HG03060 (cell line): Measurements from ENCODE around the gene ZBBX.

Source experiments
- ATAC-seq: cut with Tn5 transposase; IDR thresholded peaks from one replicate; pipeline ENCODE4 v1.9.1; 2021; ENCODE audit warnings: low read depth, moderate number of reproducible peaks; ENCODE audit not compliant: unreplicated experiment

ZBBX gene

GRCh38 chr3:167306319-167306718, 73.8 kb downstream of the ZBBX start:
- ATAC-seq, result no peak

DNA sequence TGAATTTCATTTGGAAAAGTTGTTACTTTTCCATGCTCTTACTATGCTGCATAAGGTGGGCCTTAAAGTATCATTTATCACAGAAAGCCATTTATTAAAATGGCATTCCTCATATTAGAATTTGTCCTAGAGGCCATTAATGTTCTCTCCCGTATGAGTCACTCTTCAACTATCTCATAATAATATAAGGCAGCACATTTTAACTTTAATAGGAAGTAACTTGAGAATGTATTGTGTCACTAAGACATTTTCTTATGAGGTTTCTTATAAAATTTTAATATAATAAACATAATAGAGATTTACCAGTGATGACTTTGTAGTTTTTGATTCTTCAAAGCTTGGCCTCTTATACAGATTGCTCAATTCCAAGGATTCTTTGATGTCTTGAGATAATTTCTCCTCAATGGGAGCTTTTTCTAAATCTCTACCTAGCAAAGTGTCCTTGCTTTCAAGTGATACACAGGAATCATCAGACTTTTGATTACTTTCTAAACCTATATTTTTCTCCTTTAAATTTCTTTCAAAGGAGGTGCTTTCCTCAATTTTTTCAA, 74.7 kb downstream of the ZBBX start:
- no peak for ATAC-seq

DNA sequence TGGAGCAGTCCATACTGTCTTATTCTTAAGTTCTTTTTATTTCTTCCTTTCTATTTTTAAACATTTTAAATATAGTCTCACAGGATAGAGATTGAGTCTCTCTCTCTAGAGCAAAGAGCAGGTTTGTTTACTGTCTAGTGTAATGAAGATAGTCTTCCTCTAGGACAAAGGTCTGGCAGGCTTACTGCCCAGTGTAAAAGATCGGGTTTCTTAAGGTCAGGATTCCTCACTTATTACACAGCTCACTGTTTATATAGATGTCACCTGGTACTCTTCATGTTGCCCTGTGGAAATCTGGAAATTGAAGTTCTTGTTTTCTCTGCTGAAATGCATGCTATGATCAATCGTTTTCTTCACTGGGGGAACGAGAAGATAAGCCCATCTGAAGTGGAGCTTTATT, 76.0 kb downstream of the ZBBX start:
- no peak for ATAC-seq

GRCh38 chr3:167302678-167303077, 77.4 kb downstream of the ZBBX start:
- no peak for ATAC-seq

GRCh38 chr3:167300207-167300606, 79.9 kb downstream of the ZBBX start:
- no peak for ATAC-seq

DNA sequence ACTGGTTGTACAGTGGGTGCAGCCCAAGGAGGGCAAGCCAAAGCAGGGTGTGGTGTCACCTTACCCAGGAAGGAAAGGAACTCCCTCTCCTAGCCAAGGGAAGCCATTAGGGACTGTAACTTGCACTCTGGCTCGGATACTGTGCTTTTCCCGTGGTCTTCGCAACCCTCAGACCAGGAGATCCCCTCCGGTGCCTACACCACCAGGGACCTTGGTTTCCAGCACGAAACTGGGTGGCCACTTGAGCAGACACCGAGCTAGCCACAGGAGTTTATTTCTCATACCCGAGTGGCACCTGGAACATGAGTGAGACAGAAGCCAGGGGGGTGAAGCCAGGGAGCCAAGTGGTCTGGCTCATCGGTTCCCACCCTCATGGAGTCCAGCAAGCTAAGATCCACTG, 90.7 kb downstream of the ZBBX start:
- no peak for ATAC-seq

- no peak for ATAC-seq
Measured at GRCh38 chr3:167288737-167289136, 91.4 kb downstream of the ZBBX start.

DNA sequence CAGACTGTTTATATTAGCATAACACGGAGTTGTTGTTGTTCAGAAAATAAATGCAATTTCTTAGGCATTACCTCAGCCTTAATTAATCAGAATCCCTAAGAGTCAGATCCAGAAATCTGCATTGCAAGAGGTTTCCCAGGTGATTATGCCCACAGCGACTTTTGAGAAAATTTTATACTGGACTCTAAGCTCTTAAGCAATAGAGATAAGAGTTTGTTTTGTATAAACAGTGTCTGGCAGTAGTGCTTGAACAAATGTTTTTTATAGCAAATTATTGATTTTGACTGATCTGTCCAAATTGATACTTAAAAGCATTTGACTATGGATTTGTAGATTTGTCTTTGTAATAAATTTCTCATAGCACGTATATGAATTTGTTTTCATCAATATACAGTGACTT, 92.8 kb downstream of the ZBBX start:
- ATAC-seq, result no peak

GRCh38 chr3:167274141-167274874, 105.8 kb downstream of the ZBBX start:
- no peak for ATAC-seq

- ATAC-seq, result no peak
Measured at GRCh38 chr3:167253037-167253436, 127.1 kb downstream of the ZBBX start.

DNA sequence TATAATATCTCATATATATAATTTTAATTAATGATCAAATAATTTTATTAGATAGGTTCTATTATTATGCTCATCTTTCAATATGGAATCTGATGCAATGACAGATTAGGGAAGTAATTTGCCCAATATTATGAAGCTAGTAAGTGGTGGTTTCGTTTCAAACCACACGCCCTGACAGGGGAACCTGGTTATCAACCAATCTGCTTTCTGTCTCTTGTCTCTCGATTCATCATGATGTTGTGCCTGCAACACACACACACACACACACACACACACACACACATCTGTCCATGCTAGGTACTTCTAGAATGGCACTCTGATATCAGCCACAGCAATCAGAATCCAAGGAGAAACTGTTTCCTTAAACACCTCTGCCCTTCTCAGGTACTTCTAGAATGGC, 128.4 kb downstream of the ZBBX start:
- no peak for ATAC-seq

DNA sequence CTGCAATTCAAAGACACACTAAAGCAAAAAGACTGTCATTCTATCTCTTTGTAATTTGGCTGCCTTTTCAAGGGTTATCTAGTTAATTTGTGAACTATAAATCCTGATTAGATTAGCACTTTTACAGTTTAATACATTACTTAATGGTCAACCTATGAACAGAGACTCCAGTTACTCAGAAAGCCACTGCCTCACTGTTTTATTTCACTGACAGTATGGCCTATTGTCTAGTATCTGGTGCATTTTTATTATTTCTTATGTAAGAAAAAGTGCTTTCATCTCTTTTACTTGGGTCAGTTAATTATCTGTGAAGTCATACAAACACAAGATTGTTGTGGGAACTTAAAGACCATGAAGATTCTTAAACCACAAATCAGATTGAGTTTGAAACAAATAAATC, 133.8 kb downstream of the ZBBX start:
- ATAC-seq, result no peak

- ATAC-seq, result no peak
Measured at GRCh38 chr3:167241048-167241845, 138.8 kb downstream of the ZBBX start.

DNA sequence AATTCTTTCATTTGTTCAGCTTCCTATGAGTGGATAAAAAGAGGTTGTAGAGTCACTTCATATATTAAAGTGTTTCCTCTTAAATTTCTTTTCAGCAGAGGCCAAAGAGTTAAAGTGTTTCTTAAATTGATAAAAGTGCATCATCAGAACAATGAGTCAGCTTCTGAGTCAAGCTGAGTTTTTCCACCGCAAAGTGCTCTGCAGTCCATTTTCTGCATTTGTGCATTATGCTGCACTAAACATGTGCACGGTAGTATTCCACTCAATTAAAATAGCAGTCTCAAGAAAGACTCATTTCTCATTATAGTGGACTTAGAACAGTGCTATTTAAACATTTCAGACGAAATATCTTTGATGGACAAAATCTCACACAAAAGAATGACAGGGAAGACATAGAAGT, 152.0 kb downstream of the ZBBX start:
- no peak for ATAC-seq

DNA sequence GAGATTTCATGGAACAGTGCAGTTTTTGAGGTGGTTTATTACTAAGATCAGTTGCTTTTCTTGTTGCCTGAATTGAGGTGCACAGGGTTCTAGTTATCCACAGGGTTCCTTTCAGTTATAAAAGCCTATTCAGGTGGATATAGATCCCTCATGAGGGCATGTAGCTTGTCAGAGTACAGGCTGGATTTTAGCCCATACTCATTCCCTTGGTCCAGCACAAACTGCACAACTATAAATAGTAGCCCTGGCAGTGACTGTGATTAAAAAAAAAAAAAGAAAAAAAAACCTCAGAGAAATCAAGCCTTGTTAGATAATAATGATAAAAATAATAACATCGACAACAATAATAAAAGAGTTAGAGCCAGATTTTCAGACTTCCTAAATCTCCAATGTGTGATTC, 154.3 kb downstream of the ZBBX start:
- no peak for ATAC-seq

GRCh38 chr3:167209011-167209410, 171.1 kb downstream of the ZBBX start:
- no peak for ATAC-seq

GRCh38 chr3:167203062-167203461, 177.0 kb downstream of the ZBBX start:
- no peak for ATAC-seq

DNA sequence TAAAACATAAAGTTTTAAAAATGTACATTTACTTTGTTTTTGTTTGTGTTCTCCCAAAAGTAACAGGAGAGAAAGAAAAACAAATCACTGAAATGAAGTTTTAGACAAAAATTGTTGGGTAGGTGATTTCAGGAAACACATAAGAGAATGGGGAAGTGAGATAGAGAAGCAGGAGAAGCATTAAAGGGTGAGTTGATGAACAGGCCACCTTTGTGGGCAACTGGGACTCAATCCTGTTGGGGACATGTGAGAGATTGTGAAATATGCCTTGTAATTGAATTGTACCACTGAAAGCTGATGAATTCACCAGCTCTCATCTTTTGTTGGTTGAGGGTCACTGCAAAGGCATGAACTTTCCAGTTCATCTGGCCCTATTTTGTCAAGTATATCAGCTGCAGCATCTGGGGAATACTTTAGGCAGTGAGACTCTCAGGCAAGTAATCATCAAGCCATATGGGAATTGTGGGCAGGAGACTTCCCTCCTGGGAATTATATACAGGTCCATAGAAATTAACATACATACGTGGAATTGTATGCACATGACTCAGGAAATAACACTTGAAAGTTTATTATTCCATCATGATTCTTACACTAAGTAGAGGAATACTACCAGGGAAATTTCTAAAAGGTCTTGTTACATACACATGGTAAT, 181.0 kb downstream of the ZBBX start:
- ATAC-seq, result no peak
